ENCODE results near the gene SMURF2. TPM values are rescaled to one million over a fixed set of nuclear protein-coding genes. Genes with fewer than 3 reads are reported as not detected.

Gene SMURF2
- total and polyA plus RNA-seq, 2 experiments from 2014 or later, result 17.1 to 31.3 TPM

GRCh38 chr17:64574646-64575045, 87.5 kb downstream of the SMURF2 start:
- H3K9me2 ChIP-seq (replicated peaks; ENCODE audit: insufficient read depth), result no peaks in the 10 kb centered on the region
- no peak for TF ChIP-seq EZH2phosphoT487 (IDR thresholded peaks at IDR 0.05; ENCODE audit: low read depth, severe bottlenecking, unreplicated experiment)
- no peak for TF ChIP-seq CTCF (IDR thresholded peaks at IDR 0.05; ENCODE audit: poor library complexity)
- TF ChIP-seq EZH2 (IDR thresholded peaks at IDR 0.05; ENCODE audit: borderline replicate concordance), result no peak
- no peaks in the 10 kb centered on the region for H3K36me3 ChIP-seq (replicated peaks; ENCODE audit: insufficient read depth, low read depth)
- DNase-seq (ENCODE audit: low spot score), result no peak
- H2AFZ ChIP-seq, result no peak overlapping the region
- H3K4me3 ChIP-seq, result no peak overlapping the region
- WGBS (ENCODE audit: low lambda C conversion rate, missing lambda C conversion rate), result 89% methylated on average over 1 of the region's 1 CpG
- no peaks in the 10 kb centered on the region for H3K27me3 ChIP-seq
- H3K9me3 ChIP-seq (ENCODE audit: low read depth), result no peaks in the 10 kb centered on the region
- no peaks in the 10 kb centered on the region for H3K4me1 ChIP-seq (ENCODE audit: insufficient read depth)
- no peak overlapping the region for H3K4me2 ChIP-seq
- H4K20me1 ChIP-seq (ENCODE audit: insufficient read depth, poor library complexity, severe bottlenecking), result no peaks in the 10 kb centered on the region
- no peak overlapping the region for H3K27ac ChIP-seq
- H3K79me2 ChIP-seq, result no peaks in the 10 kb centered on the region

GRCh38 chr17:64573214-64573613, 88.9 kb downstream of the SMURF2 start:
- no peak for DNase-seq (ENCODE audit: low spot score)
- no peaks in the 10 kb centered on the region for H3K9me3 ChIP-seq (ENCODE audit: low read depth)
- no peak overlapping the region for H2AFZ ChIP-seq
- H3K36me3 ChIP-seq (replicated peaks; ENCODE audit: insufficient read depth, low read depth), result no peaks in the 10 kb centered on the region
- no peaks in the 10 kb centered on the region for H3K4me1 ChIP-seq (ENCODE audit: insufficient read depth)
- no peaks in the 10 kb centered on the region for H3K9me2 ChIP-seq (replicated peaks; ENCODE audit: insufficient read depth)
- no peaks in the 10 kb centered on the region for H4K20me1 ChIP-seq (ENCODE audit: insufficient read depth, poor library complexity, severe bottlenecking)
- no peak overlapping the region for H3K27ac ChIP-seq
- H3K4me2 ChIP-seq, result no peak overlapping the region
- H3K27me3 ChIP-seq, result no peaks in the 10 kb centered on the region
- no peak overlapping the region for H3K4me3 ChIP-seq
- TF ChIP-seq CTCF (IDR thresholded peaks at IDR 0.05; ENCODE audit: poor library complexity), result no peak
- TF ChIP-seq EZH2phosphoT487 (IDR thresholded peaks at IDR 0.05; ENCODE audit: low read depth, severe bottlenecking, unreplicated experiment), result no peak
- no peaks in the 10 kb centered on the region for H3K79me2 ChIP-seq

- no peaks in the 10 kb centered on the region for H3K4me1 ChIP-seq (ENCODE audit: insufficient read depth)
- no peaks in the 10 kb centered on the region for H3K9me3 ChIP-seq (ENCODE audit: low read depth)
- no peak overlapping the region for H3K27ac ChIP-seq
- no peaks in the 10 kb centered on the region for H3K9me2 ChIP-seq (replicated peaks; ENCODE audit: insufficient read depth)
- no peaks in the 10 kb centered on the region for H3K36me3 ChIP-seq (replicated peaks; ENCODE audit: insufficient read depth, low read depth)
- no peak for DNase-seq (ENCODE audit: low spot score)
- H2AFZ ChIP-seq, result no peak overlapping the region
- 62% methylated on average over 3 of the region's 3 CpGs for WGBS (ENCODE audit: low lambda C conversion rate, missing lambda C conversion rate)
- no peaks in the 10 kb centered on the region for H3K27me3 ChIP-seq
- no peak overlapping the region for H3K4me3 ChIP-seq
- TF ChIP-seq EZH2phosphoT487 (IDR thresholded peaks at IDR 0.05; ENCODE audit: low read depth, severe bottlenecking, unreplicated experiment) (no peak), CTCF (IDR thresholded peaks at IDR 0.05; ENCODE audit: poor library complexity) (no peak), EZH2 (IDR thresholded peaks at IDR 0.05; ENCODE audit: borderline replicate concordance) (no peak)
- H3K79me2 ChIP-seq, result no peaks in the 10 kb centered on the region
- H4K20me1 ChIP-seq (ENCODE audit: insufficient read depth, poor library complexity, severe bottlenecking), result no peaks in the 10 kb centered on the region
- H3K4me2 ChIP-seq, result no peak overlapping the region
Measured at GRCh38 chr17:64572682-64573154, 89.4 kb downstream of the SMURF2 start.

- Histone ChIP-seq H3K9me3 (ENCODE audit: low read depth) (no peaks in the 10 kb centered on the region), H4K20me1 (ENCODE audit: insufficient read depth, poor library complexity, severe bottlenecking) (no peaks in the 10 kb centered on the region), H3K4me1 (ENCODE audit: insufficient read depth) (no peaks in the 10 kb centered on the region), H3K79me2 (no peaks in the 10 kb centered on the region), H3K36me3 (replicated peaks; ENCODE audit: insufficient read depth, low read depth) (no peaks in the 10 kb centered on the region), H3K27me3 (no peaks in the 10 kb centered on the region), H3K4me2 (no peak overlapping the region), H3K9me2 (replicated peaks; ENCODE audit: insufficient read depth) (no peaks in the 10 kb centered on the region), H3K4me3 (no peak overlapping the region), H3K27ac (no peak overlapping the region), H2AFZ (no peak overlapping the region)
- 96% methylated on average over 6 of the region's 6 CpGs for WGBS (ENCODE audit: low lambda C conversion rate, missing lambda C conversion rate)
- no peak for DNase-seq (ENCODE audit: low spot score)
- TF ChIP-seq EZH2 (IDR thresholded peaks at IDR 0.05; ENCODE audit: borderline replicate concordance), result no peak
- no peak for TF ChIP-seq EZH2phosphoT487 (IDR thresholded peaks at IDR 0.05; ENCODE audit: low read depth, severe bottlenecking, unreplicated experiment)
- TF ChIP-seq CTCF (IDR thresholded peaks at IDR 0.05; ENCODE audit: poor library complexity), result no peak
Measured at GRCh38 chr17:64571746-64572145, 90.4 kb downstream of the SMURF2 start.

All from hepatocyte (in vitro differentiated cells).